MCF 10A (cell line): ENCODE results near the gene TNFSF12. TPM values are rescaled to one million over a fixed set of nuclear protein-coding genes. Genes with fewer than 3 reads are reported as not detected.

Source experiments
- BruUV-seq: library from RNA; stranded (reverse); fragments of 400-500 nt; replicated peaks from 2 replicates; lab custom pipeline; 2021; lab: Mats Ljungman, UMichigan
- CTCF ChIA-PET: fragments of 300-600 bp; sonication (Branson Sonifier 250); formaldehyde crosslinking; extraction: SDS; loops from one replicate; lab custom pipeline; 2021; ENCODE audit warnings: antibody characterized with exemption, inconsistent platforms; lab: Yijun Ruan, JAX
- POLR2A ChIA-PET: fragments of 300-600, 350-650 bp; sonication (Branson Sonifier 250); formaldehyde crosslinking; extraction: SDS; loops from one replicate; lab custom pipeline; 2020; ENCODE audit warnings: antibody characterized with exemption, inconsistent platforms; lab: Yijun Ruan, JAX
- DNase-seq: peaks from one replicate; pipeline ENCODE4 v3.0.0-alpha.2; 2018; ENCODE audit not compliant: unreplicated experiment
- H3K27ac Mint-ChIP-seq: one replicate; pipeline ENCODE4 v1.8.0; 2022; ENCODE audit warnings: mild to moderate bottlenecking, low read depth, mixed read lengths; ENCODE audit not compliant: unreplicated experiment
- H3K27me3 Mint-ChIP-seq: one replicate; pipeline ENCODE4 v1.8.0; 2022; ENCODE audit warnings: mixed read lengths; ENCODE audit not compliant: insufficient read depth, unreplicated experiment
- H3K36me3 Mint-ChIP-seq: one replicate; pipeline ENCODE4 v1.8.0; 2022; ENCODE audit warnings: mild to moderate bottlenecking, moderate library complexity, mixed read lengths; ENCODE audit not compliant: insufficient read depth, unreplicated experiment
- H3K4me1 Mint-ChIP-seq: one replicate; pipeline ENCODE4 v1.8.0; 2022; ENCODE audit warnings: mixed read lengths; ENCODE audit not compliant: insufficient read depth, unreplicated experiment
- H3K4me3 Mint-ChIP-seq: one replicate; pipeline ENCODE4 v1.8.0; 2022; ENCODE audit warnings: mild to moderate bottlenecking, moderate library complexity, mixed read lengths; ENCODE audit not compliant: unreplicated experiment
- H3K9me3 Mint-ChIP-seq: one replicate; pipeline ENCODE4 v1.8.0; 2022; ENCODE audit warnings: mixed read lengths; ENCODE audit not compliant: unreplicated experiment
- intact Hi-C: fragments of 100-400 bp; cut with micrococcal nuclease; formaldehyde crosslinking; loops from 2 replicates; pipeline ENCODE4 v1.14.1; 2022
- total RNA-seq: library from RNA; stranded (reverse); gene quantifications from 2 replicates; pipeline ENCODE4 v1.2.3, GENCODE V29; 2022
- TF ChIP-seq, protein P1 (sequence below): fragments of 200-600 bp; IDR thresholded peaks from one replicate; pipeline ENCODE4 v1.8.0; 2022; ENCODE audit warnings: antibody characterized with exemption, mild to moderate bottlenecking; ENCODE audit not compliant: unreplicated experiment

The TNFSF12 gene
- total RNA-seq, 1 experiment from 2014 or later, result 3.9 TPM

DNA sequence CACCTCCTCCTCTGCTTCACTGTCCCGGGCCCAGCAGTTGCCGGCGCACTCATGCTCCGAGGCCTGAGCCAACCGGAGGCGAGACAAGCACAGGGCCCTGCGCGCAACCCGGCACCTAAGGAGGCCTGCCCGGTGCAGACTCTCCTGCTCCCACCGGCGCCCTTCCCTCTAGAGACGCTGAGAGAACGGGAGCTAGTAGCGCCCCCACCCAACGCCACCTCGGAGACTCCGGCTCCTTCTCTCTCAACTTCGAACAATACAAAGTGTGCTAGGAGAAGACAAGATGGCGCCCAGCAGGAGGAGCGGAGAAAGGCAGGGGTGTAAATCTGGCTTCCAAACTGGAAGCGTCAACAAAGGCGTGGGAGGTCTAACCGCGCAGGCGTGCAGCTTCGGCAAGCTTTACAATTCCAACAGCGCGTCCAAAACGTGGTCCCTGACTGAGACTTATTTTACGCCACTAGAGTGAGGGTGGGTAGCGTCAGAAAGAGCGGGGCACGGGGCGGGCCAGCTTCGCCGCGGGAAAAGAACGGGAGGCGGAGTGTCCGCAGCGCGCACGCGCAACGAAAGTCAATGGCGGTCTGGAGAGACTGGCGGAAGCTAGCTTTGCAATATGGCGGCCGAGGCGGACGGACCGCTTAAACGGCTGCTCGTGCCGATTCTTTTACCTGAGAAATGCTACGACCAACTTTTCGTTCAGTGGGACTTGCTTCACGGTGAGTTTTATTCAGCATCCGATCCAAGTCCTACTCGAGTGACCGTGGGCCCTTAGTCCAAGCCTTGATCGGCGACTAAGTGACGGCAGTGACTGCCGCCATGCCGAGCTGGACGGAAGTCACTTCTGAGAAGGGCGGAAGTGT lies 34.6 kb downstream of the TNFSF12 start, which contains the start of gene MPDU1:
Gene MPDU1, plus strand, starts transcription at position 600 of the 857 bp plus-strand sequence. Its CDS starts 11 bp downstream, at position 611.
- peak within 1 kb of the TSS; percentile 93 for H3K4me3 Mint-ChIP-seq
- BruUV-seq, result TSS peak; percentile 70
- no peaks in the 10 kb centered on the region for H3K27me3 Mint-ChIP-seq
- intact Hi-C loops, result no loop called here
- TF ChIP-seq, protein P1, sequence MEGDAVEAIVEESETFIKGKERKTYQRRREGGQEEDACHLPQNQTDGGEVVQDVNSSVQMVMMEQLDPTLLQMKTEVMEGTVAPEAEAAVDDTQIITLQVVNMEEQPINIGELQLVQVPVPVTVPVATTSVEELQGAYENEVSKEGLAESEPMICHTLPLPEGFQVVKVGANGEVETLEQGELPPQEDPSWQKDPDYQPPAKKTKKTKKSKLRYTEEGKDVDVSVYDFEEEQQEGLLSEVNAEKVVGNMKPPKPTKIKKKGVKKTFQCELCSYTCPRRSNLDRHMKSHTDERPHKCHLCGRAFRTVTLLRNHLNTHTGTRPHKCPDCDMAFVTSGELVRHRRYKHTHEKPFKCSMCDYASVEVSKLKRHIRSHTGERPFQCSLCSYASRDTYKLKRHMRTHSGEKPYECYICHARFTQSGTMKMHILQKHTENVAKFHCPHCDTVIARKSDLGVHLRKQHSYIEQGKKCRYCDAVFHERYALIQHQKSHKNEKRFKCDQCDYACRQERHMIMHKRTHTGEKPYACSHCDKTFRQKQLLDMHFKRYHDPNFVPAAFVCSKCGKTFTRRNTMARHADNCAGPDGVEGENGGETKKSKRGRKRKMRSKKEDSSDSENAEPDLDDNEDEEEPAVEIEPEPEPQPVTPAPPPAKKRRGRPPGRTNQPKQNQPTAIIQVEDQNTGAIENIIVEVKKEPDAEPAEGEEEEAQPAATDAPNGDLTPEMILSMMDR, result no peak
- CTCF ChIA-PET, result interaction anchor here (0.6 to 7.7 kb wide), 5 partner anchors 8 to 1339 kb away, joined by 3 to 89 read pairs (median 3); partner anchors contain the start of genes SAT2, TP53 and WRAP53
- H3K4me1 Mint-ChIP-seq, result peaks cover 56% of the 10 kb centered on the region
- H3K27ac Mint-ChIP-seq, result peak within 1 kb of the TSS; percentile 100
- H3K36me3 Mint-ChIP-seq, result peaks cover 45% of the 10 kb centered on the region
- peak; percentile 98 for DNase-seq
- no peaks in the 10 kb centered on the region for H3K9me3 Mint-ChIP-seq
- POLR2A ChIA-PET, result interaction anchor here (0.7 to 14.9 kb wide), 24 partner anchors 8 to 548 kb away, joined by 3 to 303 read pairs (median 5); partner anchors contain the start of genes CD68, FXR2, NEURL4 and POLR2A

DNA sequence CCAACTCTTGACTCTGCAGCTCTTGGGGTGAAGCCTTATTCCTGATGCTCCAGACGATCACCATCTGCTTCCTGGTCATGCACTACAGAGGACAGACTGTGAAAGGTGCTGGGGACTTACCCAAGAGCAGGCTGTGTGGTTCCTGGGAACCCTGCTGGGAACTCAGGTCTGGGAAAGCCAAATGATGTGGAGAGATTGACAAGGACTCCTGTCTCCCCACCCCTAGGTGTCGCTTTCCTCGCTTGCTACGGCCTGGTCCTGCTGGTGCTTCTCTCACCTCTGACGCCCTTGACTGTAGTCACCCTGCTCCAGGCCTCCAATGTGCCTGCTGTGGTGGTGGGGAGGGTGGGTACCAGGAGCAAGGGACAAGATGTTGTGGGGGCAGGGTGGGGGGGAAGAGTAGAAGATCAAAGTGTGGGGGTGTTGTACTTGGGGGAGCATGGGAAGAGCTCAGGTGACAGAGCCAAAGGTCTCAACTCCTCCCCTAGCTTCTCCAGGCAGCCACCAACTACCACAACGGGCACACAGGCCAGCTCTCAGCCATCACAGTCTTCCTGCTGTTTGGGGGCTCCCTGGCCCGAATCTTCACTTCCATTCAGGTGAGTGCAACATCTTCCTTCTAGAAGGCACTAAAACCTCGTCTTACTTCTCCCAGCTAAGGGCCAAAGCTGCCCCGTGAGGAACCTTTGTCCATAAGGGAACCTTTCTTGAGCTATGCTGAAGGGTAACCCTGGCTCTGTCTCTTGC lies 38.0 kb downstream of the TNFSF12 start:
- Mint-ChIP-seq H3K27ac (peak overlapping the region; percentile 86), H3K27me3 (no peaks in the 10 kb centered on the region), H3K4me1 (peaks cover 47% of the 10 kb centered on the region), H3K36me3 (peaks cover 30% of the 10 kb centered on the region), H3K4me3 (peak overlapping the region; percentile 76), H3K9me3 (no peaks in the 10 kb centered on the region)
- CTCF ChIA-PET, result interaction anchor here (0.6 to 7.7 kb wide), 20 partner anchors 9 to 541 kb away, joined by 3 to 89 read pairs (median 4); partner anchors contain the start of genes CD68, FXR2, SENP3 and TMEM102
- POLR2A ChIA-PET, result interaction anchor here (0.5 to 14.9 kb wide), 8 partner anchors 9 to 282 kb away, joined by 3 to 303 read pairs (median 28); partner anchors contain the start of genes CD68, FXR2, SAT2 and TP53
- TF ChIP-seq, protein P1, result peak; percentile 60
- no TSS peak for BruUV-seq
- intact Hi-C loops, result loop anchor here (1.0 kb wide), 2 partner anchors 15 to 101 kb away; partner anchors contain the start of gene WRAP53
- DNase-seq, result peak; percentile 88

DNA sequence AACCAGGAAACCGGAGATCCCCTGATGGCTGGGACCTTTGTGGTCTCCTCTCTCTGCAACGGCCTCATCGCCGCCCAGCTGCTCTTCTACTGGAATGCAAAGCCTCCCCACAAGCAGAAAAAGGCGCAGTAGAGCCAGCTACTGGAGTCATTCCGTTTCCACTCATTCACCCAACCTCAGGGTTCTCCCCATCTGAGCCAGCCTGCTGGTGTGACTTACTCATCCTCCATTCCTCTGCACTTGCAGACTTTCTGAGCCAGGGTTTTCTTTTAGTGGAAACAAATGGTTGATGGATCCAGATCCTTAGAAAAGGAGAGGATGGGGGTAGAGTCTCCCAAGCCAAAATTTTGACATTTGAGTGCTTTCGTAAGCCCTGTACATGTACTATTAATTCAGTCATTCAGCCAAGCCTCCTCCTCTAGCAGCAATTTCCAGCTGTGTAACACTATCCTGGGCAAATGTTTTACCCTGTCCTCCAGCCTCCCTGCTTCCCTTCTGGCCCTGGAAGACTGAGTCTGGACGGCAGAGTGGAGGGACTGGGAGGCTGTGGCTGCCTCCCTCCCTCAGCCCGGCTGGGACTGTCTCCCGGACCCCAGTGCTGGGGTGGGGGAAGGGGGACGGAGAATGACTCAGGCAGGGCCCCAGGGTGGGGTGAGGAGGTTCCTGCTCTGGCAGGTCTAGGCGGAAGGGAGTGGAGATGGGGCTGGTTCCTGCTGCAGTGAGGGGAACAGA lies 38.7 kb downstream of the TNFSF12 start:
- H3K4me3 Mint-ChIP-seq, result peak overlapping the region; percentile 76
- peaks cover 42% of the 10 kb centered on the region for H3K4me1 Mint-ChIP-seq
- BruUV-seq, result no TSS peak
- peak; percentile 75 for DNase-seq
- no peaks in the 10 kb centered on the region for H3K9me3 Mint-ChIP-seq
- POLR2A ChIA-PET, result interaction anchor here (0.5 to 14.9 kb wide), 11 partner anchors 8 to 695 kb away, joined by 3 to 303 read pairs (median 4); partner anchors contain the start of genes CD68, FXR2, SAT2 and TP53
- peaks cover 37% of the 10 kb centered on the region for H3K36me3 Mint-ChIP-seq
- CTCF ChIA-PET, result interaction anchor here (0.6 to 7.7 kb wide), 17 partner anchors 9 to 540 kb away, joined by 3 to 89 read pairs (median 4); partner anchors contain the start of genes CD68, FXR2, TMEM102 and TP53
- TF ChIP-seq, protein P1, result no peak
- H3K27me3 Mint-ChIP-seq, result no peaks in the 10 kb centered on the region
- intact Hi-C loops, result loop anchor here (1.0 to 2.0 kb wide), 3 partner anchors 15 to 101 kb away; partner anchors contain the start of gene WRAP53
- H3K27ac Mint-ChIP-seq, result peak overlapping the region; percentile 86
